ENCODE results near the gene DPH3. TPM values are rescaled to one million over a fixed set of nuclear protein-coding genes. Genes with fewer than 3 reads are reported as not detected.

Gene DPH3
- total and polyA plus RNA-seq, 2 donors = 20.0 to 20.9 TPM

- Histone ChIP-seq H3K36me3 (ENCODE audit: insufficient read depth) (no peaks in the 10 kb centered on the region), H3K4me1 (ENCODE audit: insufficient read depth) (no peaks in the 10 kb centered on the region), H3K4me3 (ENCODE audit: low read depth, low read length) (no peak overlapping the region), H3K27ac (ENCODE audit: low read depth) (no peak overlapping the region)
- 86% methylated on average over 2 of the region's 2 CpGs for WGBS
- no peak for DNase-seq (ENCODE audit: extremely low spot score)
These were observed 7.4 kb downstream of the DPH3 start for GRCh38 chr3:16257309-16257708.

DNA sequence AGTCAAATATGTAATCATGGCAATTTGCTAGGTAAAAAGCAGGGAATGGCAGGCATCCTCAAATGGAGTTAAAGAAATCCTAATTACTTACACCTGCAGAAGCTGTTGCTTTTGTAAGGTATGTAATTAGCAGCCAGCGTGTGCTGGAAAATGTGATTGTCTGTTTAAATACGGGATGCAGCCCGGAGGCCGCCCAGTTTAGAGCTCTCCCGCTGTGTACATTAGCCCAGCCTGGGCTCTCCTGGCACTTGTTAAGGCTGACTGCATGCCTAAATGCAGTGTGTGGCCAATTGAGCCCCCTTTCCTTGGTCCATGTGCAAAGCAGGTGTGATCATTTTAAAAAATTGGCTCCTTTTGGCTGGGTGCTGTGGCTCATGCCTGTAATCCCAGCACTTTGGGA lies 9.0 kb downstream of the DPH3 start:
- no peak overlapping the region for H3K4me3 ChIP-seq (ENCODE audit: low read depth, low read length)
- 79% methylated on average over 5 of the region's 5 CpGs for whole genome bisulfite sequencing
- H3K27ac ChIP-seq (ENCODE audit: low read depth) = no peak overlapping the region
- no peak for DNase-seq (ENCODE audit: extremely low spot score)
- no peaks in the 10 kb centered on the region for H3K4me1 ChIP-seq (ENCODE audit: insufficient read depth)
- no peaks in the 10 kb centered on the region for H3K36me3 ChIP-seq (ENCODE audit: insufficient read depth)

DNA sequence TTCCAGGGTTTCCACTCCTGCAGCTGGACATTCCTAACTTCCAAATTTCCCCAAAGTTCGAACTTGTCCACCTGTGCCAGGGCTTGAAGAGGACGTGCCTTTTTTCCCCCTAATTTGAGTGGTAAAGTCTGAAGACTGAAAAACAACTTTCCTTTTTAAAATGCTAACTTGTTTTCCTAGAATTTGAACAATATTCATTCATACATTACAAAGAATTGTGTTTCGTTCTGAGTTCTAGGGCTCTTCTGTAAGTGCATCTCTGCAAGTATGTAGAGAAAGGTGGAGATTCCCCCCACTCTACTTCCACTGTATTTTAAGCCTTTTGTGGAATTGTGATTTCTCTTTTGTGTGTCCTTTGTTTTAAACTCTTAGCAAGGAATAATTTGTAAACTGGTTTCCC lies 9.4 kb downstream of the DPH3 start:
- DNase-seq (ENCODE audit: extremely low spot score) = no peak
- Histone ChIP-seq H3K36me3 (ENCODE audit: insufficient read depth) (no peaks in the 10 kb centered on the region), H3K4me3 (ENCODE audit: low read depth, low read length) (no peak overlapping the region), H3K4me1 (ENCODE audit: insufficient read depth) (no peaks in the 10 kb centered on the region), H3K27ac (ENCODE audit: low read depth) (no peak overlapping the region)
- WGBS = 88% methylated on average over 3 of the region's 3 CpGs

GRCh38 chr3:16254916-16255315 lies 9.8 kb downstream of the DPH3 start:
- no peak overlapping the region for H3K4me3 ChIP-seq (ENCODE audit: low read depth, low read length)
- no peaks in the 10 kb centered on the region for H3K4me1 ChIP-seq (ENCODE audit: insufficient read depth)
- DNase-seq (ENCODE audit: extremely low spot score) = no peak
- H3K27ac ChIP-seq (ENCODE audit: low read depth) = no peak overlapping the region
- 71% methylated on average over 5 of the region's 5 CpGs for WGBS
- H3K36me3 ChIP-seq (ENCODE audit: insufficient read depth) = no peaks in the 10 kb centered on the region

GRCh38 chr3:16253601-16254000 lies 11.1 kb downstream of the DPH3 start:
- DNase-seq (ENCODE audit: extremely low spot score) = no peak
- no peak overlapping the region for H3K4me3 ChIP-seq (ENCODE audit: low read depth, low read length)
- H3K4me1 ChIP-seq (ENCODE audit: insufficient read depth) = no peaks in the 10 kb centered on the region
- WGBS = 82% methylated on average over 7 of the region's 7 CpGs
- H3K27ac ChIP-seq (ENCODE audit: low read depth) = no peak overlapping the region
- no peaks in the 10 kb centered on the region for H3K36me3 ChIP-seq (ENCODE audit: insufficient read depth)

DNA sequence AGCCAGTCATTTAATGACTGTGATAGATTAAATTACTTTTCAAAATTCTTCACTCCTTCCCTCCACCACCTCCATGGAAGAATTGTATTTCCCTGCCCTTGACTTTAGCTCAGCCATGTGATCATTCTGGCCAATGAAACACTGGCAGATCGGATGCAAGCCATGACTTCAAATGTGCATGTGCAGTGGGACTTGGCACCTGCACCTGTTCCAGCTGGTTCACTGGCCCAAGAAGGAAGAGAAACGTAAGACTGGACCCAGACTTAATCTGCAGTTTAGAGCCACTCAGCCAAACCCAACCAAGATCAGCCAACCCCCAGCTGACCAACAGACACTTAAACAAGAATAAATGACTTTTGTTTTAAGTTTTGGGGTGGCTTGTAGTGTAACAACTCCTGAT lies 11.8 kb downstream of the DPH3 start:
- Histone ChIP-seq H3K4me1 (ENCODE audit: insufficient read depth) (no peaks in the 10 kb centered on the region), H3K36me3 (ENCODE audit: insufficient read depth) (no peaks in the 10 kb centered on the region), H3K4me3 (ENCODE audit: low read depth, low read length) (no peak overlapping the region), H3K27ac (ENCODE audit: low read depth) (no peak overlapping the region)
- no peak for DNase-seq (ENCODE audit: extremely low spot score)
- 70% methylated on average over 2 of the region's 2 CpGs for WGBS

GRCh38 chr3:16252243-16252978 lies 12.3 kb downstream of the DPH3 start:
- Histone ChIP-seq H3K4me3 (ENCODE audit: low read depth, low read length) (no peak overlapping the region), H3K36me3 (ENCODE audit: insufficient read depth) (no peaks in the 10 kb centered on the region), H3K4me1 (ENCODE audit: insufficient read depth) (no peaks in the 10 kb centered on the region), H3K27ac (ENCODE audit: low read depth) (no peak overlapping the region)
- no peak for DNase-seq (ENCODE audit: extremely low spot score)
- 61% methylated on average over 7 of the region's 7 CpGs for WGBS

DNA sequence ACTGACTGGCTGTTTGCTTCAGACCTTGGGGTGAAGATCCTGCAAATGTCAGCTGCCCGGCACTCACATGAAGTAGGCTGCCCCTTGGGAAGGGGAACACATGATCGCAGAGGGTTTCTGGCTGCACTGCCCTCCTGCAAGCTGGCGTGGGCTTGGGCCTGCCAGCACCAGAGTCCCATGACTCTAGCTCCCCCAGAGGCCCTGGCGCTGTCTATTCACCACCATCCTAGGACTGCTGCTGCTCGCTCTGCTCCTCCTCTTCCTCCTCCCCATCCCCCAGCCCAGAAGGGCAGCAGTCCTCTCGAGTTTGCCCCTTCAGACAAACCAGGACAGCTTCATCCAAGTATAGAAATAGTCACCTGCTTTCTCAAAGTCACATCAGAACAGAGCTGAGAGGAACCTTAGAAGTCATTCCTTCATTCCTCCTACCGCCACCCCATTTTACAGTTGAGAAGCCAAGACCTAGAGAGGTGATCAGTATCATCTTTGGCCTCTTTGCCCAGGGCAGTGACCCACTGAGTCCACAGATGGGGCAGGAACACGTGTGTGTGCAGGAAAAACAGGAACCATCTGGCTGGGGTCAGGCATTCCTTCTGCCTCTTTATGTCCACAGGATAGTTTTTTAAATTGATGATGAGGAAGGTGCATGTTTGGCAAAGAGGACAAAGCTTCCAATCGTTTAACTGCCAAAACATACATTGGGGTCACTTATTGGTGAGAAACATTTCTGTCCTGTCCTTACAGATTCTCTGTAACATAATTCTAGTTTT lies 13.2 kb downstream of the DPH3 start:
- no peak for DNase-seq (ENCODE audit: extremely low spot score)
- 69% methylated on average over 9 of the region's 9 CpGs for WGBS

GRCh38 chr3:16249886-16250285 lies 14.9 kb downstream of the DPH3 start:
- no peaks in the 10 kb centered on the region for H3K4me1 ChIP-seq (ENCODE audit: insufficient read depth)
- no peak overlapping the region for H3K4me3 ChIP-seq (ENCODE audit: low read depth, low read length)
- H3K27ac ChIP-seq (ENCODE audit: low read depth) = no peak overlapping the region
- no peak for DNase-seq (ENCODE audit: extremely low spot score)
- 46% methylated on average over 3 of the region's 3 CpGs for WGBS
- no peaks in the 10 kb centered on the region for H3K36me3 ChIP-seq (ENCODE audit: insufficient read depth)

More for the DNA sequence above, 13.2 kb downstream of the DPH3 start:
- Histone ChIP-seq H3K36me3 (ENCODE audit: insufficient read depth) (no peaks in the 10 kb centered on the region), H3K4me1 (ENCODE audit: insufficient read depth) (no peaks in the 10 kb centered on the region), H3K27ac (ENCODE audit: low read depth) (no peak overlapping the region), H3K4me3 (ENCODE audit: low read depth, low read length) (no peak overlapping the region)

- WGBS = 25% methylated on average over 3 of the region's 3 CpGs
- Histone ChIP-seq H3K27ac (ENCODE audit: low read depth) (no peak overlapping the region), H3K36me3 (ENCODE audit: insufficient read depth) (no peaks in the 10 kb centered on the region), H3K4me1 (ENCODE audit: insufficient read depth) (no peaks in the 10 kb centered on the region), H3K4me3 (ENCODE audit: low read depth, low read length) (no peak overlapping the region)
- no peak for DNase-seq (ENCODE audit: extremely low spot score)
These were observed 15.4 kb downstream of the DPH3 start for GRCh38 chr3:16249336-16249735.

GRCh38 chr3:16248556-16248955 lies 16.2 kb downstream of the DPH3 start:
- Histone ChIP-seq H3K36me3 (ENCODE audit: insufficient read depth) (no peaks in the 10 kb centered on the region), H3K4me1 (ENCODE audit: insufficient read depth) (no peaks in the 10 kb centered on the region), H3K4me3 (ENCODE audit: low read depth, low read length) (no peak overlapping the region), H3K27ac (ENCODE audit: low read depth) (no peak overlapping the region)
- DNase-seq (ENCODE audit: extremely low spot score) = no peak
- WGBS = 77% methylated on average over 5 of the region's 5 CpGs

- H3K27ac ChIP-seq (ENCODE audit: low read depth) = no peak overlapping the region
These were observed 17.3 kb downstream of the DPH3 start for GRCh38 chr3:16247282-16248061.

DNA sequence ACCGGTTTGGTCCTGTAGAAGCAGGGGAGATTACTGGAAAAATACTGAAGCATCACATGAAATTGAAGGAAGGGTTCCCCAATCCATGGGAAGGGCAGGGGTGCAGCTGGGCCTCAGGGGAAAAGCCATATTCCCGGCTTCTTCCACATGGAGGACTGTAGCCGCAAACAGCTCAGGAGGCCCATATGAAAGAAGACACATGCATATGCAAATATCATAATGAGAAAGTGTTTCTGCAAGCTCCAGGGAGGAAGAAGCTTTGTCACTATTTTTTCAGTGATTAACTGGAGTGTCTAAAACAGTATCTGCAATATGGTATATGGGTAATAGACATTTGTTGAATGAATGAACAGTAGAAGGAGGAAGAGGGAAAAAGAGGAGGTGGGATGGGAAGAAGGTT lies 19.1 kb downstream of the DPH3 start:
- Histone ChIP-seq H3K27ac (ENCODE audit: low read depth) (no peak overlapping the region), H3K4me1 (ENCODE audit: insufficient read depth) (no peaks in the 10 kb centered on the region), H3K36me3 (ENCODE audit: insufficient read depth) (no peaks in the 10 kb centered on the region), H3K4me3 (ENCODE audit: low read depth, low read length) (no peak overlapping the region)
- WGBS = 97% methylated on average over 3 of the region's 3 CpGs
- no peak for DNase-seq (ENCODE audit: extremely low spot score)

More at GRCh38 chr3:16247282-16248061, 17.3 kb downstream of the DPH3 start:
- DNase-seq (ENCODE audit: extremely low spot score) = peak; percentile 70
- Histone ChIP-seq H3K36me3 (ENCODE audit: insufficient read depth) (no peaks in the 10 kb centered on the region), H3K4me3 (ENCODE audit: low read depth, low read length) (no peak overlapping the region), H3K4me1 (ENCODE audit: insufficient read depth) (no peaks in the 10 kb centered on the region)
- WGBS = 28% methylated on average over 17 of the region's 17 CpGs
